Activated naive CD4-positive, alpha-beta T cell treated with Interleukin-2 at 50 U/mL for 16 hours (primary cell): Measurements from ENCODE around the gene LRRC45.
"Not testable (repeated sequence)": the region's sequence is repeated elsewhere in the genome, so short reads cannot be mapped to it uniquely, and the experiment has no call there.

ENCODE experiments used
- DNase-seq: peaks from one replicate; pipeline ENCODE4 v3.0.0-alpha.2; 2020

LRRC45 gene

DNA sequence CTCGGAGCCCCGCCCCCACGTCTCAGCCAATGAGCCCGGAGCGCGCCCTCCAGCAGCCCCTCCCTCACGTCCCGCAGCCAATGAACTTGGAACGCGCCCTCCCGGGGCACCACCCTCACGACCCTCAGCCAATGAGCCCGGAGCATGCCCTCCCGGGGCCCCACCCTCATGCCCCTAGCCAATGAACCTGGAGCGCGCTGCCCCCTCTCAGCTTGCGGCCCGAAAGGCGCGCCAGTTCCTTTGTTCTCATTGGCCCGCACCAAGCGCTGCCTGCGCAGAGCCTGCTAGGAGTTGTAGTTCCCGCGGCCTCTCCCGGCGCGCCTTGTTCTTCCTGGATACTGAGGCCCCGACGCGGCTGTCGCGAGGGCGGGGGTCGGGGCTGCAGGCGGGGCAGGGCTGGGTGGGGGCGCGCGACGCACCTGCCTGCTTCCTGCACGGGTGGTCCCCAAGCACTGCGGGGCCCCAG is at the start of gene LRRC45:
TSS of gene LRRC45 (plus strand) at position 325 of the 466 bp plus-strand sequence. CDS start 339 bp downstream, outside the sequence.
- peak; percentile 100 for DNase-seq

DNA sequence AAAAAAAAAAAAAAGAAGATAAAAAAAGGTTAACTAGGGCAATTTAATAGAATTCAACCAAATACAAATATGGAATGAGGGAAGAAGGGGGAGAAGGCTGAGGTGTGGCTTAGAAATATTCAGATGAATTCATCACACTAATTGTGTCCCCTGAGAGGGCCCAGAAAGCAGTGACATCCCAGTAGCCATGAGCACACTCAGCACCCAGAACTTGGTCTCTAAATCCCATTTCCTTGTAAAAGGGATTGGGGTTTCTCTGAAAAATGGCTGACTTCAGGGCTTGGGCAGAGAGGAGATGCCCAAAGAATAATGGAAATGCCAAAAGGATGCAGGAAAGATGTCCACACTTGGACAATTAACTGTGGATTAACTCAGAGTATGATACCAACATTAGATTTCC is 49.7 kb upstream of the LRRC45 start:
- DNase-seq, result no peak

DNA sequence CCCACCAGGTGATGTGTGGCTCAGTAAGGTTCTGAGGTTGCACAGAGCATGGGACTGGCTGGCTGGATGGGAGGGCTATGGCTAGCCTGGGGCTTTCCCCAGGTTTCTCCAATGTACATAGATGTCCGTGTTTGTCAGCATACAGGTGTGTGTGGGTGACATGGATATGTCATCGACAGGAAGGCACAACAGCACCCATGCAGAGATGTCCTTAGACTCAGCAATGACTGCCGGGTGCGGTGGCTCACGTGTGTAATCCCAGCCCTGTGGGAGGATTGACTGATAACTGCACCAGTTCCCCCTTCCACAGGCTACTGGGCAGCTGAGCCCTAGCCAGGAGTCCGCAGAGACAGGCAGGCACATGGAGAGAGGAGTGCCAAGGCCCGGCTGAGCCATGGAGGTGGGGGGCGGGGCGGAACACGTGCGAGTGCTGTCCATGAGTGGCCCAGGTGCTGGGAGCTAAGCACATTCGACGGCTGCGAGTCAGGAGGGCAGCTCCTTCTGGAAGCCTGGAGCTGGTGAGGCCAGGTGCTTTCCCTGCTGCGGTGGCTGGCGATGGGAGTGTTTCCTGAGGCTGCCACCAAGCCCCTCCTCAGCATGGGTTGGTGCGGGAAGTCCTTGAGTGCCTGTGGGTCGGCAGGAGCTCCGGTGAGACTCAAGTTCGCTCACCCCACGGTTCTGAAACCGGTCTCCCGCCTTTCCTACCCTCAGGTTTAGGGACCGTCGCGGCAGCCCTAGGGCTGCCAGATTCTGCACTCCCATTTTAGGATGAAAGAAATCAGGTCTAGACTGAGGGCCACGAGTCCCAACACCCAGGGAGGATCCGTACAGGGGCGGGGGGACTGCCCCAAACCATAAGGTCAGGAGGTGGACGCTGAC is 46.5 kb upstream of the LRRC45 start:
- DNase-seq, result peak; percentile 37

DNA sequence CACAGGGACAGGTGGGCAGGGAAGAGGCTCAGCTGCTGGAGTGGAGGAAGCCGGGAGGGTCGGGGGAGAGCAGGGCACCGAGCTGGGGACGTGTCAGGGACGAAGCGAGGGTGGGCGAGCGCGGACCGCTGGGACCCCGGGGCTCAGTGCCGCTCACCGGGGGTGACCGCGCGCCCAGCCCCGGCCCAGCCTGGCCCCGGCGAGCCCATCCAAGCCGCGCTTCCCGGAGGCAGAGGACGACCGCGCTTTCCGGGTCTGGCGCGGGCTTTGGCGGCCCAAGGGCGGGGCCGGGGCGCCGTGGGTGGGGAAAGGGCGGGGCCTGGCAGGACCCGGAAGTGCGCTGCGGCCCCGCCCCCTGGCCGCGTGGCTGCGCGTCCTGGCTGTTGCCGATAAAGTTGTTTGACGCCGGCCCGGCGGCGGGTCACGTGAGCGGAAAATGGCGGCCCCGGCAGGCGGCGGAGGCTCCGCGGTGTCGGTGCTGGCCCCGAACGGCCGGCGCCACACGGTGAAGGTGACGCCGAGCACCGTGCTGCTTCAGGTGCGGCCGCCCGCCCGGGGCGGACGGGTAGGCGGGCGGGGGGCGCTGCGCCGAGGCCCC is 45.8 kb upstream of the LRRC45 start, which contains the start of gene ASPSCR1:
TSS of gene ASPSCR1 (plus strand) at position 419 of the 598 bp plus-strand sequence. CDS start at position 437, 18 bp downstream.
- peak; percentile 89 for DNase-seq

DNA sequence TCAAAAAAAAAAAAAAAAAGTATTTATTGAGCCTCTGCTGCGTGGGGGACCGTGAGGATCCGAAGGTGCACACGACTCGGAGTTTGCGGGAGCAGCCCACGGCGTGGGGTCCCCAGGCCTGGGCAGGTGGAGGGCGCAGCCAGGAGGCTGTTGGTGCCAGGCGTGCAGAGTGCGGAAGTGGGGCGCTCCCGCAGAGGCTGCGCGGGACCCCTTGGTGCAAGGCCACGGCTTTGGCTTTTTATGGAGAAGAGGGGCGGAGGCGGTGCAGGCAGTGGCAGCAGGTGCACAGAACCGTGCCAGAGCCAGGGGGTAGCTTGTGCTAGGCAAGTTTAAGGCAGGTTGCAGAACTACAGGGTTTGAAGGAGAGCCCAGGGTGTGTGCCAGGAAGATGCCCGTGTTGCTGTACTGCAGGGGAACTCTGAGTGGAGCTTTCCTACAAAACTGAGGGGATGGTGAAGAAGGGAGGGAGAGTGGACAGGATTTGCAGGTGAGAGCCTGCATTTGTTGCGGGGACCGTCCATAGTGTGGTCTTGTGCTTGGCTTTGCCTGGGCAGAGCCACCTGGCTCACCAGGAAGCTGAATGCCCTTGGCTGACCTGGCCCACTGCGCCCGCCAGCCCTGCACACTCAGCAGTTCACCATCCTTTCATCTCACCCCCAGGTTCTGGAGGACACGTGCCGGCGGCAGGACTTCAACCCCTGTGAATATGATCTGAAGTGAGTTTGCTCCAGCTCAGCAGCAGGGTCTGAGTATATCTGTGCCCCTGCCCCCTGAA is 44.4 kb upstream of the LRRC45 start:
- DNase-seq, result no peak

GRCh38 chr17:81980122-81980521 is 43.0 kb upstream of the LRRC45 start:
- no peak for DNase-seq

DNA sequence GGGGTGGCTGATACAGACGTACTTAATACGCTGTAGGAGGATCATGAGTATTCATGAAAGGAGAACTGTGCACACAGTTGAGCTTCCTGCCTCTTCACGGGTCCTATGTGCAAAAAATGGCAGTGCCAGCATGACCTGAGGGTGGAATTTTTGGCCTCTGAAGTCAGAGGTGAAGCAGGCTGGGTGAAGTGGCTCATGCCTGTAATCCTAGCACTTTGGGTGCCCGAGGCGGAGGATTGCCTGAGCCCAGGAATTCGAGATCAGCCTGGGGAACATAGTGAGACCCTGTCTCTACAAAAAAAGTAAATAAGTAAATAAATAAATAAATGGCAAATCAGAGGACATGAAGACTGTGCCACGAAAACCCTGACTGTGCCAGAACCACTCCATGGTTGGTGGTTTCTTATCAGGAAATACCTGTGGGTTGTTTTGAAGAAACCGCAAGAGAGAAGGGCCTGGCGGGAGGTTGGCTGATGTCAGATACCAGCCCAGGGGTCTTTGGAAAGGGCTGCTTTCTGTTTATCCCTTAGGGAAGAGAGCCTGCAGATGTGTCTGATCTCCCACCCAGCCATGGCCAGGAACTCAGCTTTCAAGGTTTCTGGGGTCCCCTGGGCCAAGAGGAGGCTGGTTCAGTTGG is 42.3 kb upstream of the LRRC45 start:
- DNase-seq, result no peak

DNA sequence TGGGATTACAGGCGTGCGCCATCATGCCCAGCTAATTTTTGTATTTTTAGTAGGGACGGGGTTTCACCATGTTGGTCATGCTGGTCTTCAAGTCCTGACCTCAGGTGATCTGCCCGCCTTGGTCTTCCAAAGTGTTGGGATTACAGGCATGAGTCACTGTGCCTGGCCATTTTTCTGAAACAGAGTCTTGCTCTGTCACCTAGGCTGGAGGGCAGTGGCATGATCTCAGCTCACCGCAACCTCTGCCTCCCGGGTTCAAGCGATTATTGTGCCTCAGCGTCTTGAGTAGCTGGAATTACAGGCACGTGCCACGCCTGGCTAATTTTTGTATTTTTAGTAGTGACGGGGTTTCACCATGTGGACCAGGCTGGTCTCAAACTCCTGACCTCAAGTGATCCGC is 41.6 kb upstream of the LRRC45 start:
- DNase-seq, result not testable (repeated sequence)

DNA sequence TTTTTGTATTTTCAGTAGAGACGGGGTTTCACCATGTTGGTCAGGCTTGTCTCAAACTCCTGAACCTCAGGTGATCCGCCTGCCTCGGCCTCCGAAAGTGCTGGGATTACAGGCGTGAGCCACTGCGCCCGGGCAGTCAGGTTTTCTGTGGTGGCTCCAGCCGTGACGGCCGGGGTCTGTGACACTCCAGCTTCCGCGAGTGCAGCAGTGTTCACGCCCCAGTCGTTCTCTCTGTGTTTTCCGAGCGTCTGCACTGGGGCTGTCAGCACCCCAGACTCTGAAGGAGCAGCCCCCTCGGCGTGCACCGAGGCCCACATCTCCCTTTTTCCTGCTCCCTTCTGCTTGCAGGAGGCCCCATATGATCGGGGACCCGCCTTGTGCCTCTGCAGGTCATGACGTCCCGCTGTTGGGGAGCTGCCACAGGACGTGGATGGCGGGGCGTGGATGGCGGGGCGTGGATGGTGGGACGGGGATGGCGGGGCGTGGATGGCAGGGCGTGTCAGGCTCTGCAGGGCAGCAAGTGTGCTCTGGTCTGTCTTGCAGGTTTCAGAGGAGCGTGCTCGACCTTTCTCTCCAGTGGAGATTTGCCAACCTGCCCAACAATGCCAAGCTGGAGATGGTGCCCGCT is 40.0 kb upstream of the LRRC45 start:
- DNase-seq, result no peak

DNA sequence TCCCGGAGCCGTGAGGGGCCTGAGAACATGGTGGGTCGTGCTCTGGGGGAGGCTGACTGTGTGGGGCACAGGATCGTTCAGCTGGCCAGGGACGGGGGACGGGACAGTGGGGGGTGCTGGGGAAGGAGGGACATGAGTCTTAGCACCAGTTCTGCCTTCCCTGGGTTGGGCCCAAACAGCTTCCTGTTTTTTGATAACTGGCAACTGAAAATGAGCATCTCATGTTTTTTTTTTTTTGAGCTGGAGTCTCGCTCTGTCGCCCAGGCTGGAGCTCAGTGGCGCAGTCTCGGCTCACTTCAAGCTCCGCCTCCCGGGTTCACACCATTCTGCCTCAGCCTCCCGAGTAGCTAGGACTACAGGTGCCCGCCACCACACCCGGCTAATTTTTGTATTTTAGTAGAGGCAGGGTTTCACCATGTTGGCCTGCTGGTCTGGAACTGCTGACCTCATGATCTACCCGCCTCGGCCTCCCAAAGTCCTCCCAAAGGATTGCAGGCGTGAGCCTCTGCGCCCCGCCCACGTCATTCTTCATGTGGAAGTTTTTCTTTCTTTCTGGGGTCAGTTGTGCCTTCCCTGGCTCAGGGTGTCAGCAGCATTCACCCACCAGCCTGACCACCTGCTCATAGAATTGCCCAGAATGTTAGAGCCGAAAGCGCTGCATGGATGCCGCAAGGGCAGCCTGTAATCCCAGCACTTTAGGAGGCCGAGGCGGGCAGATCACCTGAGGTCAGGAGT is 39.3 kb upstream of the LRRC45 start:
- DNase-seq, result no peak

DNA sequence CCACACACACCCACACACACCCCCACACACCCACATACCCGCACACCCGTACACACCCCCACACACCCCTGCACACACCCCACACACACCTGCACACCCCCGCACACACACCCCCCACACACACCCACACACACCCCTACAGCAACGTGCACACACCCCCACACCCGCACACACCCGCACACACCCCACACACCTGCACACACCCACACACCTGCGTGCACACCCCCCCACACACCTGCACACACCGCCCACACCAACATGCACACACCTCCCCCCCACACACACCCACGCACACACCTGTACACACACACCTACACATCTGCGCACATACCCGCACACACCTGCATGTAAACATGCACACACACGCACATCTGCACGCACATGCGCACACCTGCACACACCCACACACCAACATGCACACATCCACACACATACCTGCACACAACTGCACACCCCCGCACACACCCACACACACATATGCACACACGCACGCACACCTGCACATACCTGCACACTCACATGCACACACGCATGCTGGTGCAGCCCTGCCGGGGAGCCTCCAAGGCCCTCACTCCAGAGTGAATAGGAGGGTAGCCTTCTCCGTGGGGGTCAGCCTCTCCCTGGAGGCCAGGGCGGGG is 38.2 kb upstream of the LRRC45 start:
- no peak for DNase-seq

DNA sequence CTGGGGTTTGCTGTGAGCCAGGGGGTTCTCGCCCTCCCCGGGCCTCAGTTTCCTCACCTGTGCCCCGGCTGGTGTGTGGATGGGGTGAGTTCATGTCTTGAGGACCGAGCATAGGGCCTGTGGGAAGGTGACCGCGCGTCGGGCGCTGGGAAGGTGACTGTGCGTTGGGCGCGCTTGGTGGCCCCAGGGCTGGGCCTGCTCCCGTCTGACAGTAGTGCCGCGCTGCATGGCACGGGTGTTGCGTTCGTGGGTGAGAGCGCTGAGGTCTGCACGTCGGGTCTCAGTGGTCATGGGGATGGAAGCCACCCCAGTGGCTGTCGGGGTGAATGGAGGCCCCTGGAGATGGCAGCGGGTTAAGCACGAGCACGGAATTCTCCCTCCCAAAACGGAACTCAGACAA is 36.5 kb upstream of the LRRC45 start:
- DNase-seq, result no peak

- DNase-seq, result no peak
Observed at GRCh38 chr17:81987161-81987770, 35.8 kb upstream of the LRRC45 start.

DNA sequence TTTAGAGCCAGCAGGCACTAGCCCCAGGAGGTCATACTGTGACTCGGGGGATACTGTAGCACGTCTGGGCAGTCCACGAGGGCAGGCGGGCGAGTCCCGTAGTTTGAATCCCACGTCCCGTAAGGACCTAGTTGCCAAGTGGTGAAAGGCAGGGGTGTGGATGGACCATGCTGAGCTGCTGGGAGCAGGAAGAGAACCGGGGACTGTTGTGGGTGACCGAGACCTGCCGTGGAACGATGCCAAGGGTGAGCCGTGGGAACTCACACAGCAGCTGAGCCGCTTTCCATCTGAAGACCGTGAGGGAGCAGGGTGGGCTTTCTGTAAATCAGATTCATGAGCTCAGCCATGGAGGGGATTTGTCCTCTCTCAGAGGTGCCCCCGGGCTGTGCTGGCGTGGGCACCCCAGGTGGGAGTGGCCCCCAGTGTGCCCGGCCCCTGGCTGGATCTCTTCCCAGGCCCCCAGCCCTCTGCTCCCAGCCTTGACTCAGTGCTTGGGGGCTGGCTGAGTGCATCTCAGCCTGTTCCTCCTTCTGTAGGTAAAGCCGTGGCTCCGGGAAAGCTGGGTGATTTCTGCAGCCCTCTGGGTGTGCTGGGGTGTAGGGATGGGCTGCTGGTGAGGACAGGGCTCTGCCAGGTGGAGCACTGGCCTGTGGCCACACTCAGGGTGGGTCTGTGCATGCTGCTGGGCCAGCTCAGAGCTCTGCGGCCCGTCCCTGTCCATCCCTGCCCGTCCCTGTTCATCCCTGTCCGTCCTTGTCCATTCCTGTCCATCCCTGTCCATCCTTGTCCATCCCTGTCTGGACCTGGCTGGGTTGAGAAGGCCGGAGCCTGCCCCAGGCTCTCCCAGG is 32.0 kb upstream of the LRRC45 start:
- no peak for DNase-seq

DNA sequence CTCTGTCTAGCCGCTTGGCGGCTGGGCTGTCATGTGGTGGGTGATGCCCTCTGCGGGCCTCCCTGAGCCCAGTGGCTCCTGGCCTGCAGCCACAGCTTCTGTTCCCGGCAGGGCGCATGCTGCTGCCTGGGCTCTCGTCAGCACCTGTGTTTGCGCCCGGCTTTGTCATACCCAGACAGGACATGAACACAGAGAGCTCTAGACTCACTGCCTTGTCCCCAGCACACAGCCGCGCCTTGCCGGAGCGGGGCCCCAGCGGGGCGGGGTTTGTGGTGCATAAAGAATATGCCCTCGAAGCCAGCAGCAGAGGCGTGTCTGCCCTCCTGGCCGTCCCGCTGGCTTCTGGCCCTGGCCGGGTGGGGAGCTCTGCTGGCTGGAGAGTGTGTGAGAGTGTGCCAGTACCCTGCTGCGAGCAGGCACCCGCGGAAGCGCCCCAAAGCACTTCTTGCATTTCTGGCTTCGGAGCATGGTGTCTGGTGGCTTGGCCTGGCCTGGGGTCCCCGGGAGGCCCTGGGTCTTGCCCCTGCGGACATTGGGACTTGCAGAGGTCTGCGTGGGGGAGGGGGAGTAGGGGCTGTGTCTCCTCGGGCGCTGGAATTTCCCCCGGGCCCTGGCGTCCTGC is 31.3 kb upstream of the LRRC45 start:
- DNase-seq, result no peak

DNA sequence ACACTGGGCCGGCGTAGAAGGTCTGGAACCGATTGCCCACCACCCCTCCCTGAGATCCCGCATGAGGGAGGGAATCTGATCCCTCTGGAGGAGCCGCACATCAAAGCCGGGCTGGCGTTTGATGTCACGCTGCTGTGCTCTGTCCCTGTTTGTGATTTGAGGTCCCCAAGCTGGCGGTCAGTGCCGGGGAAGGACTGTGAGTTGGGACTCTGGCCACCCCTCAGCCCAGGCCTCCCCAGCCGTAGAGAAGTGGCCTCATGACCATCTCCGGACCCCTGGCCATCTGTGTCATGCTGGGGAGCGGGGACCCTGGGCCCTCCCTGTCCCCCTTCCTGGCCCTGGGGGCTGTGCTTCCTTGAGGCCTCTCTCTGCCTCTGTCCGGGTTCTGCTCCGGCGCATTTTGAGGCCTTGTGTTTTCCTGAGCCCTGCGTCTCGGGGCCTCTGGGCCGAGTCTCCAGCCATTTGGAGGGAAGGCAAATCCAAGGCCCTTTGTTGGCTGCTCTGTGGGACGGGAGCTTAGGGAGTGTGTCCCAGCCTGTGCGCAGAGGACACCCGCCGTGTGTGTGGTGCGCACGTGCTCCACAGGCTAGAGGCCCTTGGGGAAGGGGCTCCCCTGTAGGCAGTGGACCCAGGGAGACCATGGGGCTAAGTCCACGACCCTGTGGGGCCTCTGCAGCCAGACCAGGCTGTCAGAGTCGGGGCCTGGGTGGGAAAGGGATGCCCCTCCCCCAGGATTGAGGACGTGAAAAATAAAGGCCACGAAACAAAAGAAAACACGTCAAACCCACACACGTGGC is 30.6 kb upstream of the LRRC45 start:
- no peak for DNase-seq

GRCh38 chr17:81993729-81994592 is 29.1 kb upstream of the LRRC45 start:
- no peak for DNase-seq
